GM19043 (cell line): ENCODE data around the gene SPEM1.
A peak's percentile ranks its signal among the peaks of the same experiment; 100 is the strongest.

ENCODE experiments used
- ATAC-seq: cut with Tn5 transposase; IDR thresholded peaks from one replicate; pipeline ENCODE4 v1.9.1; 2021; ENCODE audit warnings: low read depth; ENCODE audit not compliant: unreplicated experiment

Gene SPEM1

GRCh38 chr17:7419819-7420610, at the start of gene SPEM1:
Gene SPEM1, plus strand, starts transcription at chr17:7420324. Its CDS starts 61 bp downstream, at chr17:7420385.
- no peak for ATAC-seq

GRCh38 chr17:7370853-7371252, 49.3 kb upstream of the SPEM1 start:
- no peak for ATAC-seq

- no peak for ATAC-seq
Measured at GRCh38 chr17:7374353-7374752, 45.8 kb upstream of the SPEM1 start.

GRCh38 chr17:7379134-7379533, 41.0 kb upstream of the SPEM1 start:
- no peak for ATAC-seq

- ATAC-seq = no peak
Measured at GRCh38 chr17:7380321-7380720, 39.8 kb upstream of the SPEM1 start.

- no peak for ATAC-seq
Measured at GRCh38 chr17:7380855-7381683, 39.1 kb upstream of the SPEM1 start, which contains the start of gene TNK1. Gene TNK1, plus strand, starts transcription at chr17:7381089. Its CDS starts 1,838 bp downstream, at chr17:7382927.

- ATAC-seq = no peak
Measured at GRCh38 chr17:7382901-7383300, 37.2 kb upstream of the SPEM1 start.

GRCh38 chr17:7383371-7383741, 36.8 kb upstream of the SPEM1 start:
- ATAC-seq = no peak

GRCh38 chr17:7383742-7384488, 36.2 kb upstream of the SPEM1 start:
- ATAC-seq = peak; percentile 51

GRCh38 chr17:7384489-7385081, 35.5 kb upstream of the SPEM1 start:
- ATAC-seq = no peak

GRCh38 chr17:7388856-7389255, 31.3 kb upstream of the SPEM1 start:
- no peak for ATAC-seq

- ATAC-seq = no peak
Measured at GRCh38 chr17:7389924-7390910, 29.9 kb upstream of the SPEM1 start.

GRCh38 chr17:7391307-7391706, 28.8 kb upstream of the SPEM1 start:
- no peak for ATAC-seq

GRCh38 chr17:7392696-7393612, 27.2 kb upstream of the SPEM1 start:
- no peak for ATAC-seq

- ATAC-seq = no peak
Measured at GRCh38 chr17:7393613-7394451, 26.3 kb upstream of the SPEM1 start.

- ATAC-seq = no peak
Measured at GRCh38 chr17:7394452-7395191, 25.5 kb upstream of the SPEM1 start, which contains the start of gene PLSCR3. Gene PLSCR3, minus strand, starts transcription at chr17:7394525. Its CDS starts 415 bp downstream, at chr17:7394110.

- ATAC-seq = no peak
Measured at GRCh38 chr17:7396147-7396546, 24.0 kb upstream of the SPEM1 start.
